Measurements from ENCODE around the gene PPP3CA. TPM values are rescaled to one million over a fixed set of nuclear protein-coding genes. Genes with fewer than 3 reads are reported as not detected.

PPP3CA gene
- total and polyA plus RNA-seq, 2 of the 8 experiments (the other 6 are each of a cell fraction or from before 2014, with no cell fraction given), result 7.9 to 35.0 TPM

DNA sequence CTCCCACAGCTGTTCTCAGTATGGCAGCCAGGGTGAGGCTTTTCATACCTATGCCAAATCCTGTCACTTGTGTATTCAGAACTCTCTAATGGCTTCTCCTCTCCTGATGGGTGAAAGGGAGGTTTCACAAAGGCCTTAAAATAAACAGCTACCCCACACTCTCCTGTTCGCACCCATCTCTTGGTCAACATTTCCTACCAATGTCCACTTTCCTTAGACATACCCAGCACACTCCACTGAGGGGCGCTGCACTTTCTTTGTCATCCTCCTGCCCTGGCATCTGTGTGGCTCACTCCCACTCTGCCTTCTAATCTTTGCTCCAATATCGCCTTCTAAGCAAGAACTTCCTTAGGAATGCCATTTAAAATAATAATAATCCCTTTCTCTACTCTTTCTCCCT lies 313.3 kb downstream of the PPP3CA start:
- H3K9me3 ChIP-seq (ENCODE audit: insufficient read depth in 2 of 2, low read depth in 1 of 2, low read length in 1 of 2), result no peaks in the 10 kb centered on the region
- H4K91ac ChIP-seq (replicated peaks; ENCODE audit: insufficient read length, low read length), result no peak overlapping the region
- no peak overlapping the region for H2AK5ac ChIP-seq (ENCODE audit: low read depth, low read length)
- H3K4me2 ChIP-seq (ENCODE audit: insufficient read depth in 1 of 2, low read depth in 2 of 2, low read length in 2 of 2), result no peak overlapping the region
- FAIRE-seq, result peak; percentile 79
- H3K23me2 ChIP-seq (ENCODE audit: low read depth, low read length), result no peaks in the 10 kb centered on the region
- H3K23ac ChIP-seq (ENCODE audit: insufficient read length), result no peak overlapping the region
- H3K4me1 ChIP-seq (replicated peaks in 1 of 4; ENCODE audit: control insufficient read depth in 3 of 4, insufficient read depth in 4 of 4, low read length in 3 of 4), result peaks cover 0 to 7% (median 5%) of the 10 kb centered on the region in 4 experiments; a peak in 4 of 7 replicates
- no peak overlapping the region for H3K4ac ChIP-seq (replicated peaks; ENCODE audit: insufficient read length, low read depth, low read length)
- no peak overlapping the region for H3K27ac ChIP-seq (ENCODE audit: low read depth, low read length)
- no peaks in the 10 kb centered on the region; a peak in 1 of 8 replicates for H3K36me3 ChIP-seq (ENCODE audit: control insufficient read depth in 2 of 4, insufficient read depth in 4 of 4, low read length in 3 of 4)
- H4K20me1 ChIP-seq (replicated peaks in 1 of 2; ENCODE audit: control insufficient read depth in 1 of 2, insufficient read depth in 2 of 2, low read length in 2 of 2), result no peaks in the 10 kb centered on the region
- no peak overlapping the region for H3K14ac ChIP-seq (ENCODE audit: insufficient read length)
- H3K79me1 ChIP-seq (ENCODE audit: low read depth, low read length), result no peaks in the 10 kb centered on the region
- no peak overlapping the region for H2BK5ac ChIP-seq (ENCODE audit: low read depth, low read length)
- WGBS, 2 experiments (ENCODE audit: extremely low coverage in 1 of 2, insufficient coverage in 1 of 2, insufficient read length in 1 of 2, insufficient replicate concordance in 2 of 2, low coverage in 1 of 2, low lambda C conversion rate in 2 of 2, missing lambda C conversion rate in 1 of 2), result 98% methylated on average over 3 of the region's 3 CpGs; no CpG with 5 or more reads in 1 of the 2 experiments
- peak overlapping the region; percentile 73; the same call in 1 of the 2 replicates for H2BK20ac ChIP-seq (ENCODE audit: low read length)
- H3K4me3 ChIP-seq (ENCODE audit: extremely low read depth in 1 of 4, insufficient read depth in 2 of 4, low read depth in 3 of 4, low read length in 4 of 4), result no peak overlapping the region
- H2BK12ac ChIP-seq (ENCODE audit: low read depth, low read length), result no peak overlapping the region; the same call in 1 of the 2 replicates
- no peak overlapping the region for H3K9ac ChIP-seq (replicated peaks in 1 of 4; ENCODE audit: extremely low read depth in 1 of 4, low read depth in 3 of 4, low read length in 3 of 4)
- POLR2A ChIA-PET (ENCODE audit: partially characterized antibody), result no interaction called here
- no peak overlapping the region for H4K8ac ChIP-seq (ENCODE audit: extremely low read depth, insufficient read depth, low read length)
- no peak for DNase-seq (ENCODE audit: low read depth in 1 of 2, low spot score in 2 of 2)
- H3K79me2 ChIP-seq (ENCODE audit: control insufficient read depth in 1 of 2, insufficient read depth in 2 of 2, low read length in 2 of 2), result no peaks in the 10 kb centered on the region
- no peak overlapping the region for H2BK15ac ChIP-seq (ENCODE audit: low read length)
- H4K5ac ChIP-seq (ENCODE audit: insufficient read length, low read depth, low read length), result no peak overlapping the region
- no peak overlapping the region for H3K56ac ChIP-seq (replicated peaks; ENCODE audit: insufficient read length, low read depth, low read length)
- H3K18ac ChIP-seq (ENCODE audit: extremely low read depth, low read length), result no peak overlapping the region
- H2AFZ ChIP-seq (ENCODE audit: low read length), result no peak overlapping the region
- CTCF ChIA-PET (ENCODE audit: partially characterized antibody), result interaction anchor here (0.7 to 2.3 kb wide), 18 partner anchors 9 to 1219 kb away, joined by 3 to 11 read pairs (median 3); no protein-coding TSS in a partner anchor
- no peaks in the 10 kb centered on the region; a peak in 1 of 7 replicates for H3K27me3 ChIP-seq (replicated peaks in 1 of 4; ENCODE audit: control insufficient read depth in 3 of 4, extremely low read depth in 1 of 4, insufficient read depth in 3 of 4, low read length in 3 of 4)
- no peak overlapping the region for H2BK120ac ChIP-seq (replicated peaks; ENCODE audit: low read depth, low read length)

Measured in H1 (cell line).